Measurements from ENCODE around the gene GRIN1.
A peak's percentile ranks its signal among the peaks of the same experiment; 100 is the strongest.
"Not testable (repeated sequence)": the region's sequence is repeated elsewhere in the genome, so short reads cannot be mapped to it uniquely, and the experiment has no call there.

The GRIN1 gene

DNA sequence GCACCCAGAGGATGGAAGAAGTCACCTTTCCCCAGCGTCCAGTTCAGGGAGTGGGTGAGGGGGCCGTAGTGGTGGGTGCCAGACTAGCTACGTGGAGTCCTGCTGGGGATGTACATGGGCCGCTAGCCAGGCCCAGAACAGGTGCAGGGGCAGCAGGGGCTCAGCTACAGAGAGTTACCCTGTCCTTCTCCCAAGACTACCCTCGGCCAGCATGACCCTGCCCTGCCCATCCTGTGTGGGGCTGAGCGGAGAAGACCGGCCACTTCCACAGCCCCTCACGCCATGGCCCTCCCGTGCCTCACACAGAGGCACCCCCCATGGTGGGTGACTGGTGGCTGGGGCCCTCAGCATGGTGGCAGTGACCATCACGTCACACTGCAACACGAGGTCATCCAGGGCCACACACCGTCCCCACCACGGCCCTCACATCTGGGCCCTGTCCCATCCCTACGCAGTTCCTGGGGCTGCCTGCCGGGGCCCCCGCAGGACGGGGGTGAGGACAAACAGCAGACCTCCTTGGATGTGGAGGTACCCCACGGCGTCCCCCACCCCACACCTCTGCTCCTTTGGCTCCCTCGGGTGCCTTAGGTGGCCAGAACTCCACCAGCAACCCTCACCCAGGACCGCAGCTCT lies 23.4 kb upstream of the GRIN1 start:
- Histone ChIP-seq H3K4me1 (ENCODE audit: insufficient read depth, low read length) (peaks cover 16% of the 10 kb centered on the region), H3K27me3 (ENCODE audit: insufficient read depth, low read length) (no peaks in the 10 kb centered on the region), H3K9me3 (ENCODE audit: low read length) (no peaks in the 10 kb centered on the region), H2AFZ (ENCODE audit: low read depth, low read length) (no peak overlapping the region), H3K4me3 (ENCODE audit: low read length) (no peak overlapping the region), H3K36me3 (ENCODE audit: insufficient read depth, low read length) (no peaks in the 10 kb centered on the region)

DNA sequence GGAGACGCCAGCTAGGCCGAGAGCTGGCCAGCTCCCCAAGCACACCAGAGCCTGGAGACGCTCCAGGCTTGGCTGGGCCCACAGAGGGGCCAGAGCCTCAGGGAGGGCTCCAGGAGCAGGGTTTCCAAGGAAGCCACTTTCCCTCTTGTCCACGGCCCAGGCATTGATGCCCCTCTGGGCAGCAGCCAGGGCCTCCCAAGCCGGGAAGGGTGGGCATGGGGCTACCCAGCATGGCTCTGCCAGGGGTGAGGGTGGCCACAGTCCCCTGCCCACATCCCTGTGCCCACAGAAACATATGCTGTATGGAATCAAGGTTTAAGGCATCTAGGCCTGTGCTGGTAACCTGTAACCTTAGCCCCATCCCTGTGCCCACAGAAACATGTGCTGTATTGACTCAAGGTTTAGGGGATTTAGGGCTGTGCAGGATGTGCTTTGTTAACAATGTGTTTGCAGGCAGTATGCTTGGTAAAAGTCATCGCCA lies 22.9 kb upstream of the GRIN1 start:
- Histone ChIP-seq H3K9me3 (ENCODE audit: low read length) (no peaks in the 10 kb centered on the region), H3K4me3 (ENCODE audit: low read length) (no peak overlapping the region), H2AFZ (ENCODE audit: low read depth, low read length) (no peak overlapping the region), H3K4me1 (ENCODE audit: insufficient read depth, low read length) (peaks cover 16% of the 10 kb centered on the region), H3K36me3 (ENCODE audit: insufficient read depth, low read length) (no peaks in the 10 kb centered on the region), H3K27me3 (ENCODE audit: insufficient read depth, low read length) (no peaks in the 10 kb centered on the region)

DNA sequence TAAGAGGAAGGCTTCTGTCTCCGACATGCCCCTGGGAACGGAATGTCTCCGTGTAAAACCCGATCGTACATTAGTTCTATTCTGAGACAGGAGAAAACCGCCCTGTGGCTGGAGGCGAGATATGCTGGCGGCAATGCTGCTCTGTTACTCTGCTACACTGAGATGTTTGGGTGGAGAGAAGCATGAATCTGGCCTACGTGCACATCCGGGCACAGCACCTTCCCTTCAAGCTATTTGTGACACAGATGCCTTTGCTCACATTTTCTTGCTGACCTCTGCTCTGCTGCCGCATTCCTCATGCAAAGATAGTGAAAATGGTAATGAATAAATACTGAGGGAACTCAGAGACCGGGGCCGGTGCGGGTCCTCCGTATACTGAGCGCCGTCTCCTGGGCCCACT lies 22.2 kb upstream of the GRIN1 start:
- Histone ChIP-seq H2AFZ (ENCODE audit: low read depth, low read length) (no peak overlapping the region), H3K36me3 (ENCODE audit: insufficient read depth, low read length) (no peaks in the 10 kb centered on the region), H3K4me1 (ENCODE audit: insufficient read depth, low read length) (peaks cover 18% of the 10 kb centered on the region), H3K4me3 (ENCODE audit: low read length) (no peak overlapping the region), H3K9me3 (ENCODE audit: low read length) (no peaks in the 10 kb centered on the region), H3K27me3 (ENCODE audit: insufficient read depth, low read length) (no peaks in the 10 kb centered on the region)

DNA sequence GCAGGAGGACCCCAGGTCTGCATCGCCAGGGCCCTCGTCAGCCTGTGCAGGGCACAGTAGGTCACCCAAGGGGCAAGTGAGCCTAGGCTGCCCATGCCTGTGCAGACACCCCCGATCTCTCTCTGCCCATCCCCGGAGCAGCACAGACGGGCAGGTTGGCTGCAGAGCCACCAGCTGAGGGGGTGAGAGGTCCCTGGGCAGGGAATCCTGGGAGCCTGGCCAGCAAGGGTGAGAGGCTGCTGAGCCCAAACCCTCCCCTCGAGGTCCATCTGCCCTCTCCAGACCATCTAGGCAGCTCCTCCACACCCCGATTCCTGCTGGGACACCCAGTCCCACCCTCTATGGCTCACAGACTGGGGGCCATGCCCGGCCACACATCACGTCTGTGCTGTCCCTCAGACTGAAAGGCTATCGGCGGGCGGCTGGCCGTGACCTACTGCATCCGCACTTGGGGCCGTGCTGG lies 21.7 kb upstream of the GRIN1 start:
- Histone ChIP-seq H3K27me3 (ENCODE audit: insufficient read depth, low read length) (no peaks in the 10 kb centered on the region), H3K9me3 (ENCODE audit: low read length) (no peaks in the 10 kb centered on the region), H3K36me3 (ENCODE audit: insufficient read depth, low read length) (no peaks in the 10 kb centered on the region), H3K4me1 (ENCODE audit: insufficient read depth, low read length) (peaks cover 20% of the 10 kb centered on the region), H2AFZ (ENCODE audit: low read depth, low read length) (no peak overlapping the region), H3K4me3 (ENCODE audit: low read length) (no peak overlapping the region)

DNA sequence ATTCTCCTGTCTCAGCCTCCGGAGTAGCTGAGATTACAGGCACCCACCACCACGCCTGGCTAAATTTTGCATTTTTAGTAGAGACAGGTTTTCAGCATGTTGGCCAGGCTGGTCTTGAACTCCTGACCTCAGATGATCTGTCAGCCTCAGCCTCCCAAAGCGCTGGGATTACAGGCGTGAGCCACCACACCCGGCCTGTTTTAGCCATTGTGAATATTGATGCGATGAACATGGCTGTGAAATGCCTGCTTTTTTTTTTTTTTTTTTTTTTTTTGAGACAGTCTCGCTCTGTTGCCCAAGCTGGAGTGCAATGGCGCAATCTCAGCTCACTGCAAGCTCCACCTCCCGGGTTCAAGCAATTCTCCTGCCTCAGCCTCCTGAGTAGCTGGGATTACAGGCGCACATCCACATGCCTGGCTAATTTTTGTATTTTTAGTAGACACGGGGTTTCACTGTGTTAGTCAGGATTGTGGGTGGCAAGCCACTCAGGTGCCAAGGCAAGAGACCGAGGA lies 20.8 kb upstream of the GRIN1 start:
- not testable (repeated sequence) for H2AFZ ChIP-seq (ENCODE audit: low read depth, low read length); H3K36me3 ChIP-seq (ENCODE audit: insufficient read depth, low read length); H3K4me3 ChIP-seq (ENCODE audit: low read length); H3K27me3 ChIP-seq (ENCODE audit: insufficient read depth, low read length); H3K9me3 ChIP-seq (ENCODE audit: low read length)
- peaks cover 22% of the 10 kb centered on the region for H3K4me1 ChIP-seq (ENCODE audit: insufficient read depth, low read length)

DNA sequence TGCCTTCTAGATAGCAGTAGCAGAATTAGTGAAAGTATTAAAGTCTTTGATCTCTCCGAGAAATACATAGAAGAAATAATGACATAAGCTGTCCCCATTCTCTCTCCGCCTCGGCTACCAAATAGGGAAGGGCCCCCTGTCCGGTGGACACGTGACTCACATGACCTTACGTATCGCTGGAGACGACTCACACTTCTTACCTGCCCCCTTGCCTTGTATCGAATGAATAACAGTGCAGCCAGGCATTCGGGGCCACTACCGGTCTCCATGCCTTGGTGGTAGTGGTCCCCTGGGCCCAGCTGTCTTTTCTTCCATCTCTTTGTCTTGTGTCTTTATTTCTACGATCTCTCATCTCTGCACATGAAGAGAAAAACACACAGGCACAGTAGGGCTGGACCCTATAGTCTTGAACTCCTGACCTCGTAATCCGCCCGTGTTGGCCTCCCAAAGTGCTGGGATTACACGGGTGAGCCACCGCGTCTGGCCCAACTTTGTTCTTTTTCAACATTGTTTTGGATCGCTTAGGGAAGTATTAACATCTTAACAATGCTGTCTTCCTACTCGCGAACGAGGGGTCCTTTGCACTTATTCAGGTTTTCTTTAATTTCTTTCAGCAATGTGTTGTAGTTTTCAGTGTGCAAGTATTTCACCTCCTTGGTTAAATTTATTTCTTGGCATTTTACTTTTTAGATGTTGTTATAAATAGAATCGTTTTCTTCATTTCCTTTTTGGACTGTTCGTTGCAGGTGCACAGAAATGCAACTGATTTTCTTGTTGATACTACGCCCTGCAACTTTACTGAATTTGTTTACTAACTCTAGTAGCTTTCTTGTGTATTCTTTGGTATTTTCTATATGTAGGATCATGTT lies 16.8 kb upstream of the GRIN1 start:
- H3K27me3 ChIP-seq (ENCODE audit: insufficient read depth, low read length); H3K36me3 ChIP-seq (ENCODE audit: insufficient read depth, low read length); H3K9me3 ChIP-seq (ENCODE audit: low read length); H2AFZ ChIP-seq (ENCODE audit: low read depth, low read length); H3K4me3 ChIP-seq (ENCODE audit: low read length): not testable (repeated sequence)
- peaks cover 10% of the 10 kb centered on the region for H3K4me1 ChIP-seq (ENCODE audit: insufficient read depth, low read length)

DNA sequence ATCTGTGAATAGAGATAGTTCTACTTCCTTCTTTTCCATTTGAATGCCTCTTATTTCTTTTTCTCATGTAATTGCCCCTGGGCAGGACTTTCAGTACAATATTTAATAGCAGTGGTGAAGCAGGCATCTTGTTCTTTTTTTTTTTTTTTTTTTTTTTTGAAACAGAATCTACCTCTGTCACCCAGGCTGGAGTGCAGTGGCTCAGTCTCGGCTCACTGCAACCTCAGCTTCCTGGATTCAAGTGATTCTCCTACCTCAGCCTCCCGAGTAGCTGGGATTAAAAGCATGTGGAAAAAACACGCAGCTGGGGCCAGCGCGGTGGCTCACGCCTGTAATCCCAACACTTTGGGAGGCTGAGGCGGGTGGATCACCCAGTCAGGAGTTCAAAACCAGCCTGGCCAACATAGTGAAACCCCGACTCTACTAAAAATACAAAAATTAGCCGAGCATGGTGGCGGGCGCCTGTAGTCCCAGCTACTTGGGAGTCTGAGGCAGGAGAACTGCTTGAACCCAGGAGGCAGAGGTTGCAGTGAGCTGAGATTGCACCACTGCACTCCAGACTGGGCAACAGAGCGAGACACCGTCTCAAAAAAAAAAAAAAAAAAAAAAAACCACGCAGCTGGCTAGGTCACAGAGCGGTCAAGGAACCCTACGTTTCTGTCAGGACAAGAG lies 16.0 kb upstream of the GRIN1 start:
- H3K36me3 ChIP-seq (ENCODE audit: insufficient read depth, low read length); H3K4me3 ChIP-seq (ENCODE audit: low read length); H3K27me3 ChIP-seq (ENCODE audit: insufficient read depth, low read length); H3K9me3 ChIP-seq (ENCODE audit: low read length); H3K4me1 ChIP-seq (ENCODE audit: insufficient read depth, low read length); H2AFZ ChIP-seq (ENCODE audit: low read depth, low read length): not testable (repeated sequence)

DNA sequence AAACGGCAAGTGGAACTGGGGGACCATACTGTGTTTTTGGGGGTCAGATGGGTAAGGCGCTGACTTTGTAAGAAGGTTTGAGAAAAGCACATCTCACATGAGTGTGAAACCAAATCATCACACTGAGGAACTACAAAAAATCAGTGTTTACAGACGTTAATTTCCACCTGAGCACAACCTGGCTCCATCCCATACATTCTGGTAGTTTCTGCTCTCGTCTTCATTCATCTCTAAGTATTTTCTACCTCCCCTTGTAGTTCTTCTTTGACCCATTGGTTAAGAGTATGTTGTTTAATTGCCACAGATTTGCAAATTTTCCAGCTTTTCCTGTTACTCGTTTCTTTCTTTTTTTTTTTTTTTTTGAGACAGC lies 15.5 kb upstream of the GRIN1 start:
- H3K27me3 ChIP-seq (ENCODE audit: insufficient read depth, low read length): no peaks in the 10 kb centered on the region
- H3K36me3 ChIP-seq (ENCODE audit: insufficient read depth, low read length): no peaks in the 10 kb centered on the region
- no peak overlapping the region for H2AFZ ChIP-seq (ENCODE audit: low read depth, low read length)
- peaks cover 13% of the 10 kb centered on the region for H3K4me1 ChIP-seq (ENCODE audit: insufficient read depth, low read length)
- H3K4me3 ChIP-seq (ENCODE audit: low read length): no peak overlapping the region
- no peaks in the 10 kb centered on the region for H3K9me3 ChIP-seq (ENCODE audit: low read length)

DNA sequence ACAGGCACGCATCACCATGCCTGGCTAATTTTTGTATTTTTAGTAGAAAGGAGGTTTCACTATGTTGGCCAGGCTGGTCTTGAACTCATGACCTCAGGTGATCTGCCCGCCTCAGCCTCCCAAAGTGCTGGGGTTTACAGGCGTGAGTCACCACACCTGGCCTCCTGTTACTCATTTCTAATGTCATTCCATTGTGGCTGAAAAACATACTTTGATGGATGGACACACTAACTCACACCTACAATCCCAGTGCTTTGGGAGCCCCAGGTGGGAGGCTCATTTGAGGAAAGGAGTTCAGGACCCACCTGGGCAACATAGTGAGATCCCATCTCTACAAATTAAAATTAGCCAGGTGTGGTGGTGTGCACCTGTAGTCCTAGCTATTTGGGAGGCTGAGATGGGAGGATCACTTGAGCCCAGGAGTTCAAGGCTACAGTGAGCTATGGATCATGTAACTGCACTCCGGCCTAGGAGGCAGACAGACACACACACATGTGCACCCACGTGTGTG lies 14.9 kb upstream of the GRIN1 start:
- H3K4me3 ChIP-seq (ENCODE audit: low read length); H3K9me3 ChIP-seq (ENCODE audit: low read length); H3K36me3 ChIP-seq (ENCODE audit: insufficient read depth, low read length); H3K27me3 ChIP-seq (ENCODE audit: insufficient read depth, low read length); H2AFZ ChIP-seq (ENCODE audit: low read depth, low read length): not testable (repeated sequence)
- peaks cover 18% of the 10 kb centered on the region for H3K4me1 ChIP-seq (ENCODE audit: insufficient read depth, low read length)

DNA sequence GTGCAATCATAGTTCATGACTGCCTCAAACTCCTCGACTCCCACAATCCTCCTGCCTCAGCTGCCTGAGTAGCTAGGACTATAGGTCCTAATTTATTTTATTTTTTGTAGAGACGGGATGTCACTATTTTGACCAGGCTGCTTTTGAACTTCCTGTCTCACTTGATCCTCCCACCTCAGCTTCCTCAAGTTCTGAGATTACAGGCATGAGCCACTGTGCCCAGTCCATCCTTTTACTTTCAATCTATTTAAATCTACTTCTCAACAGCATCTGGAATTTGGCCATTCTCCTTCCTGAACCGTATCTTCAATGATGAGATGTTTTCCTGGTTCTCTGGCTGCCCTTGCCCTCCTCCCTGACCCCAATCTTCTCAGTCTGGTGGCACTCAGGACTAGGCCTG lies 12.2 kb upstream of the GRIN1 start:
- no peaks in the 10 kb centered on the region for H3K9me3 ChIP-seq (ENCODE audit: low read length)
- no peaks in the 10 kb centered on the region for H3K27me3 ChIP-seq (ENCODE audit: insufficient read depth, low read length)
- H3K36me3 ChIP-seq (ENCODE audit: insufficient read depth, low read length): no peaks in the 10 kb centered on the region
- peaks cover 16% of the 10 kb centered on the region for H3K4me1 ChIP-seq (ENCODE audit: insufficient read depth, low read length)
- H2AFZ ChIP-seq (ENCODE audit: low read depth, low read length): no peak overlapping the region
- no peak overlapping the region for H3K4me3 ChIP-seq (ENCODE audit: low read length)

DNA sequence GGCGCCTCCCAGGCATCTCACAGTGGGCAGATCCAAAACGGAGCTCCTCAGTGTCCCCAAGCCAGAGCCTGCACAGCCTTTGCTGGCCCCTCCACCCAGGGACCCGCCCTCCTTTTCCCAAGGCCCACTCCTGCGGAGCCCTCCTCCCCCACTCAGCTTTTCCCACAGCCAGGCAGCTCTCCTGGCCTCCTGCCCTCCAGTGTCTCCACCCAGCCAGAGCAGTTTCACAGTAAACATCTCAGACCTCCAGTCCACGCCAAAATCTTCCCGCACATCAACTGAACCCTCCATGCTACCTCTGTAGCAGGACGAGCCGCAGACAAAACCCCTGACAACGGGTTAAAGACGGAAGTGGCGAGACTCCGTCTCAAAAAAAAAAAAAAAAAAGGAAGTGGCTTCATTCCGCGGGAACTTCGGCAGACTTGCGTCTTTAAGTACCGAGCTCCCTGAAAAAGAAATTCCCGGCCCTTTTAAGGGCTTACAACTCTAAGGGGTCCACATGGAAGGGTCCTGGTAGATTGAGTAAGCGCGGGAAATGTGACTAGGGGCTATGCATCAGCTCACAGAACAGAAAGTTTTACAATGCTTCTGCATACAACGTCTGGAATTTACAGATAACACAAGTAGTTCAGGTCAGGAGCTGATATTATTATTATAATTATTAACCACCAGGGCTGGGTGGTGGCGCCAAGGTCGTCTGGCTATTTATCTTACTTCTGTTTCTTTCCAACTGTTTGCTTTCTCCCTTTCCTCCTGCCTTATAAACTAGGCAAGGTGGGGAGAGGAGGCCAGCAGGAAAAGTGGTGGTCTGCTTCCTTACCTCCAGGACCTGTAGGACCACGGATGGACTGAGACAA lies 11.4 kb upstream of the GRIN1 start:
- Histone ChIP-seq H3K4me1 (ENCODE audit: insufficient read depth, low read length) (peaks cover 12% of the 10 kb centered on the region), H3K36me3 (ENCODE audit: insufficient read depth, low read length) (no peaks in the 10 kb centered on the region), H3K9me3 (ENCODE audit: low read length) (no peaks in the 10 kb centered on the region), H3K27me3 (ENCODE audit: insufficient read depth, low read length) (no peaks in the 10 kb centered on the region), H3K4me3 (ENCODE audit: low read length) (no peak overlapping the region), H2AFZ (ENCODE audit: low read depth, low read length) (no peak overlapping the region)

DNA sequence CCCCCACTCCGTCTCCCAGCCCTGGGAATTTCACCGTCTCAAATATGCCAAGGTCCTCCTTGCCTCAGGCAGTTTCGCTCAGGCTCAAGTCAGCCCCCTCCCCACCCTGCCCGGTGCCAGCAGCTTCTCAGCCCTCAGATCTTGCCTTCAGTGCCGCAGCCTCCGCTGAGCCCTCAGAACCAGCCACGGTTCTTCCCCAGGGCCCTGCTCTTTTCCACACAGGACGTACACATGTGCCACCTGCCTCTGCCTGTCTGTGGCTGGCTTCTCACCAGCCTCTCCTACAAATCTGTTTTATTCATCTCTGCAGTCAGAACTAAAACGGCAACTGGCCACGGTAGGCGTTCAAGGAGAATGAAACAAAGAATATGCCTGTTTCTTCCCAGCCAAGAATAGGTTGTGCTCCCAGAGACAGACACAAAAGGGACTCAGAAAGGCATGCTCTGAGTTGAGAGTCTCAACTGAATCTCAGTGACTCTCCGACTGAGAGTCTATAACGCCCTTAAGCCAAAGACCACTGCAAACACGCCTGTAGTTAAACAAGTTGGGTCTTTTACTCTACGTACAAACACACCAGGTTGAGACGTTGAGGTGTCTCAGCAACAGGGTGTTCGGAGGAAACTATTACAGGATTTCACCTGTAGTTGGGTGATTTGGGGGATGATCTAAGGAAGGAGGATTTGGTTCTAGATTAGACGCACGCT lies 10.6 kb upstream of the GRIN1 start:
- Histone ChIP-seq H3K36me3 (ENCODE audit: insufficient read depth, low read length) (no peaks in the 10 kb centered on the region), H2AFZ (ENCODE audit: low read depth, low read length) (no peak overlapping the region), H3K9me3 (ENCODE audit: low read length) (no peaks in the 10 kb centered on the region), H3K27me3 (ENCODE audit: insufficient read depth, low read length) (no peaks in the 10 kb centered on the region), H3K4me1 (ENCODE audit: insufficient read depth, low read length) (peaks cover 12% of the 10 kb centered on the region), H3K4me3 (ENCODE audit: low read length) (peak overlapping the region; percentile 86)

Data from neuron (in vitro differentiated cells).